Lower leg skin (tissue), 4 donors: ENCODE data around the gene PDLIM1. TPM values are rescaled to one million over a fixed set of nuclear protein-coding genes. Genes with fewer than 3 reads are reported as not detected.

Experiments used
- DNase-seq, 2 donors: peaks; one replicate each; pipeline ENCODE4 v3.0.0-alpha.2; 2019; ENCODE audit warnings: low spot score in 2 of 2
- H3K4me3 ChIP-seq: fragments of 200-600 bp; sonication (generic); 2 replicates; pipeline ENCODE4 v1.5.1; 2017; ENCODE audit warnings: mild to moderate bottlenecking, low read depth; ENCODE audit not compliant: poor library complexity, severe bottlenecking
- CTCF ChIP-seq, 3 donors: fragments of 450-650 bp; IDR thresholded peaks; one replicate each; pipeline ENCODE4 v1.5.1; 2016; ENCODE audit warnings: antibody characterized with exemption in 3 of 3, mild to moderate bottlenecking in 3 of 3, moderate library complexity in 2 of 3
- POLR2A ChIP-seq, 2 donors: fragments of 450-650 bp; IDR thresholded peaks; one replicate each; pipeline ENCODE4 v1.6.1; 2016 to 2017; ENCODE audit warnings: antibody characterized with exemption in 2 of 2, mild to moderate bottlenecking in 1 of 2, moderate library complexity in 1 of 2
- WGBS, 2 donors: methylation state at CpG; one replicate each; pipeline ENCODE4 v1.1.5; 2018; 5-methylcytosine and 5-hydroxymethylcytosine counted together
- intact Hi-C: fragments of 100-400 bp; cut with DNase I; formaldehyde crosslinking; loops from one replicate; pipeline ENCODE4 v1.15.0; 2023; ENCODE audit warnings: low total_unique reads
- total RNA-seq, 4 donors: library from RNA; depleted of rRNA; stranded (reverse); fragments of >200 nt; gene quantifications; one replicate each; pipeline ENCODE4 v1.1.0, GENCODE V29; 2016

PDLIM1 gene
- total RNA-seq, 4 donors from 2014 or later, result 46.3 to 85.0 (median 61.4) TPM

DNA sequence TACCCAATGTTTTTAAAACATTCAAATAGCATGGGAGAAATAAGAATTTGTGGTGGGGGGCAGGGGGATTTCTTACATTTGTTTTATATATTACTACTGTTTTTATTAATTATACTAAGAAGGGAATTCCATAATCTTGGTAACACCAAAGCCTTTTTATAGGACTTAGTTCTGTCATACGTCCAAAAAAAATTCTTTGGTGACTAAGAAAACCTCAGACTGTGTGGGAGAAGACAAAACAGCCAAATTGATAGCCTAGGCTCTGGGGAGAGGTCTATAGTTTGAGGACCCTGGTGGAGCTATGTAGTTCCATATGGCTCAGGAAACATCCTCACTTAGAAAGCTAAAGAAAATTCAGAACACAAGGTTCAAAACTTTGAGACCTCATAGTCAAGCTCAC is 73.3 kb downstream of the PDLIM1 start:
- no peak for DNase-seq
- intact Hi-C loops, result no loop called here
- no peak overlapping the region for H3K4me3 ChIP-seq
- no peak for TF ChIP-seq CTCF (IDR thresholded peaks at IDR 0.05)
- no peak for TF ChIP-seq POLR2A (IDR thresholded peaks at IDR 0.05)
- 55 to 59% methylated on average over 1 of the region's 1 CpG for WGBS, 2 donors

- TF ChIP-seq POLR2A (IDR thresholded peaks at IDR 0.05) (no peak), CTCF (IDR thresholded peaks at IDR 0.05) (no peak)
- no peak overlapping the region for H3K4me3 ChIP-seq
- no peak for DNase-seq
- intact Hi-C loops, result no loop called here
- 67 to 75% methylated on average over 3 of the region's 3 CpGs for WGBS, 2 donors
Measured at GRCh38 chr10:95214793-95215192, 76.0 kb downstream of the PDLIM1 start.

- no peak overlapping the region for H3K4me3 ChIP-seq
- TF ChIP-seq CTCF (IDR thresholded peaks at IDR 0.05), result no peak
- TF ChIP-seq POLR2A (IDR thresholded peaks at IDR 0.05), result no peak
- intact Hi-C loops, result no loop called here
- 72 to 81% methylated on average over 2 of the region's 2 CpGs for WGBS, 2 donors
- no peak for DNase-seq
Measured at GRCh38 chr10:95214369-95214768, 76.4 kb downstream of the PDLIM1 start.

GRCh38 chr10:95211606-95212279 is 79.1 kb downstream of the PDLIM1 start:
- WGBS, 2 donors, result 43 to 46% methylated on average over 3 of the region's 3 CpGs
- intact Hi-C loops, result no loop called here
- no peak for TF ChIP-seq CTCF (IDR thresholded peaks at IDR 0.05)
- TF ChIP-seq POLR2A (IDR thresholded peaks at IDR 0.05), result no peak

DNA sequence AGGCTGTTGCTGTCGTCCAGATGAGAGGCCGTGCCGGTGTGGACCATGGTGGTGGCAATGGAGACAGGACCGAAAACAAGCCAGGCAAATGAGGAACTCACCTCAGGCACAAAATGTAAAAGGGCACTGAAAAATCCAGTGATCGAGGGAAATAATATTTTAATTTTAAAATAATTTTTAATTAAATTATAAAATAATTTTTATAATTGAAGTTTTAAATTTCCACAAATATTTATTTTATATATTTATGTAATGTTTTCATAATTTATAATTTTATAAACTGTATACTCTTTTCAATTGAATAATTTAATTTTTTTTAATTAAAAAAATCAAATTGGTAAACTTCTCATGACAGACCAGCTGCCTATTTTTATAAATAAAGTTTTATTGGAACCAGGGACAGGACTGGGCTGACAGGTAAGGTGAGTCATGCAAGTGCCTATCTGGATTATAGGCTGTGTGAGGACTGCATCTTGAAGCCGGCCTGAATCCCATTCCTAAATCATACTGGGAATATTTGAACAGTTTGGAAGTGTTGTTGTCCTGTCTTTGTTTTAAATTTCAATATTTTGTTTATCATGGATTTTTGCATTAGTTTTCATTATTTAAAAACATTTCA is 81.2 kb downstream of the PDLIM1 start:
- no peak for DNase-seq
- WGBS, 2 donors, result 92 to 93% methylated on average over 6 of the region's 6 CpGs
- H3K4me3 ChIP-seq, result no peak overlapping the region
- no peak for TF ChIP-seq POLR2A (IDR thresholded peaks at IDR 0.05)
- no peak for TF ChIP-seq CTCF (IDR thresholded peaks at IDR 0.05)
- intact Hi-C loops, result no loop called here

More at GRCh38 chr10:95211606-95212279, 79.1 kb downstream of the PDLIM1 start:
- no peak overlapping the region for H3K4me3 ChIP-seq
- DNase-seq, result no peak
